GM19328 (cell line): ENCODE measurements around the gene PRPF31.
"Not testable (repeated sequence)": the region's sequence is repeated elsewhere in the genome, so short reads cannot be mapped to it uniquely, and the experiment has no call there.

Source experiments
- ATAC-seq: cut with Tn5 transposase; IDR thresholded peaks from one replicate; pipeline ENCODE4 v1.9.1; 2021; ENCODE audit warnings: mild to moderate bottlenecking, moderate library complexity; ENCODE audit not compliant: unreplicated experiment

PRPF31 gene

DNA sequence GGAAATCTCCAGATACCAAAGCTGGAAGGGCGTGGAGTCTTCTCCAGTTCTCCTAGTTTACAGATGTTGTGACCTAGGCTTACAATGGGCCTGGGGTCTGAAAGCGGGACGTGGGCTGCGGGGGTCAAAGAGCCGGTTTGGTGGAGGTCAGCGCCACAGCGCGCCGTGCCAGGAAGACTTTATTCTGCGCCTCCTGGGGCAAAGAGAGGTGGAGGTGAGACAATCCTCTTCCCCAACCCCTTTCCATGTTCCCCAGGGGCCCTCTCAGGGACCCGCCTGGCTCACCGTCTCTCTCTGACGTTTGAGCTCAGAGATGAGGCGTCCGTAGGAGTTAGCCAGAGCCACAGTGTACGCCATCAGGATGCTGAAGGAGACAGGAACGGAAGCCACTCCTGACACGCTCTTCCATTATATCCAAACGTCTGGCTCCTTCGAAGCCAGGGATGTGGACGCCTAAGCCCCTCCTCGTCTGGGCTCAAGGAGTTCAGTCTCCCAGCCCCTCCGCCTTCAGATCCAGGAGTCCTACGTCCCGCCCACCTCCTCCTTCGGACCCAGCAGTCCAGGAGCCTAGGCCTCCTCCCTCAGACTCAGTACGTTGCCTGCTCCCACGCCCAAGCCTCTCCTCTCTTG, 44.7 kb downstream of the PRPF31 start:
- no peak for ATAC-seq

DNA sequence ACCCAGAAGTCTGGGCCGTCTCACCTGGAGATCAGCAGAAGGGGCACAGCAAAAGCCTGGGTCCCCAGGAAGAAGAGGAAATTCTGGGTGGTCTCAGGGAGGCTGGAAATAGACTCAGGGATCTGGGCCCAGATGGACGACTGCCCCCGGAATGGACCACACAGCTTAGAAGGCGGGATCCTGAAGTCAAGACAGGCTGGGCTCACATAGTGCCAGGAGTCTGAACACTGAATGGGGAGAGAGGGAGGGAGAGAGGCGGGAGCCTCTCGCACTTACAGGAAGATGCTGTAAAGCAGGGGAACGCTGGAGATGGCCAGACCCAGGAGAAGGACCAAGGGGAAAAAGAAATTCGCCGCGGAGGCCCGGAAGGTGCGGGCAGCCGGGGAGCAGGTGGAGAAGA, 45.3 kb downstream of the PRPF31 start:
- ATAC-seq = no peak

DNA sequence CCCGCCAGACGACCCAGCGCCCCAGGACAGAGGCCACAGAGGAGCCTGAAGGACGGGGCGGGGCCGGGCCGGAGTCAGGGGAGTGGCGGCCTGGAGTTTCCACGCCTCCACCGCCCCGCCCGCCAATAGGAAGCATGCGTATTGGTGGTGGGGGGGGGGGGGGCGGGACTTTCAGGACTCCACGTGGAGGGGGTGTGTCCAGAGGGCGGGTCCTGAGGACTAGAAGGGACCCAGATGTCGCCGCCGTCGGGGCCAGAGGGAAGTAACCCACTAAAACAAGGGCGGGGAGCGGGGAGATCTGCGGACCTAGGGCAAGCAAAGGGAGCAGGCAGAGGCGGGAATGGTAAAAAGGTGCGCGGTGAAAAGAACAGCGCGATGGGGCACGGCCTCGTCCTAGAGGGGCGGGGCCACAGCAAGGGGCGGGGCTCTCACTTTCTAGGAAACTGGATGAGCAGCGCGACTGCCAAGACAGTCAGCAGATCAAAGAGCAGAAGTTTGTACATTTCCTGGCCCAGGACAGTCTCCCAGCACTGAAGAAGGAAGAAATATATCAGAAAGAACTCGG, 46.8 kb downstream of the PRPF31 start:
- ATAC-seq = no peak

DNA sequence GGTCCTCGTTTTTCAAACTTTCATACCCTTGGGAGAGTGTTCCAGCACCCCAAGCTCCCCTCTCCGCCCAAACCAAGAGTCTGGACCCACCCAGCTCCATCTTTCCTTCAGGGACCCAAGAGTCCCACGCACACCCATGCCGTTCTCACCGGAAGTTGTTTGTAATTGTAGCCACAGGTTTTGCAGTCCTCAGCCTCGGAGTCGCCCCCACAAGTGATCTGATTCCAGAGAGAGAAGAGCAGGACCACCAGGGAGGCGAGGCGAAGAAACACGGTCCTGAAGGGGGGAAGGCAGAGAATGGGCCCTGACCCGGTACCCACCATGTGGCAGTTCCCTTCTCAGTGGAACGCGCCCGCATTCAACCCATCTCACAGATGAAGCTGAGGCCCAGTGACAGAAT, 47.3 kb downstream of the PRPF31 start:
- ATAC-seq = no peak

DNA sequence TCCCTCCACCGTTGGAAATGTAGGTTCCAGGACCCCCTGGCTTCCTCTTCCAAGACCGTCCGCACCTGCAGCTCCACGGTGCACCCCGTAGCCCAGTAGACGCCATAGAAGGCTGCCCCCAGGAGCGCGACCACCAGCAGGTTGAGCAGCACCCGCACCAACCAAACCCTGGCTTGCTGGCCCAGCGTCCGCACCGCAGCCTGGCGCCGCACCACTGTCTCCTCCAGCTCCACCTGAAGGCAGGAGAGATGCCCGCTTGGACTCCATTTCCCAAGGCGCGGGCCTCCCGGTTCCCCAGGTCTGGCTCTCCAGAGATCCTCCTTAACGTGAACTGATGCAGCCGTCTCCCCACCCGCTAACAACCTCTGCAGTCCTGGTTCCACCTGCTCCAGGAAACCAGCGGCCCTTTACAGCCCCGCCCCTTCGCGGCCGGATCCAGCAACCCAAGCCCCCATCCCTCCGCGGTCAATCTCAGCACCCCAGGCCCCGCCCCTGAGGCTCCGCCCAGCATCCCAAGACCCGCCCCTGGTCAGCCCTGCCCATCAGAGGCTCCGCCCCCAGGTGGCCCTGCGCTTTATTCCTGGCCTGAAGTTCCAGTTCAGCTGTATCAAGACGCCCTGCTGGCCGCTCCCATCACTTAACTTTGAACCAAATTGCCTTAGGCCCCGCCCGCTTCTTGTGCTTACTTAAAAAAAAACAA, 49.0 kb downstream of the PRPF31 start:
- ATAC-seq = no peak

DNA sequence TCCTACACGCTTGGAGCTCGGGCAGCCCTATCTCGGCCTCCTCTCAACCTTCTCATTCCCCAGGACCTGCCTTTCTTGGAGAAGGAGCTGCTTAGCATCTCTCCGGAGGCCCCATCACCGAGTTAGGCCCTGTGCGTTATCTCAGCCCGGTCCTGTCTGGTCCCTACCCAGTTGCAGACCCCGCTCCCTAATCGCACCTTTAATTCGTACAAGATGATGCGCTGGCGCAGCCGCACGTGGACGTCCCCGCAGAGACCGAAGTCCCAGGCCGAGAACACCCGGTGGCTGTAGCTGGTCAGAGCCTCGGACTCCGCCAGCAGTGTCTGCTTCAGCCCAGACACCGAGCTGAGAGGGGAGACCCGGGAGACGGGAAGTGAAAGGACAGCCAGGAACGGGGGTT, 49.7 kb downstream of the PRPF31 start:
- ATAC-seq = no peak

DNA sequence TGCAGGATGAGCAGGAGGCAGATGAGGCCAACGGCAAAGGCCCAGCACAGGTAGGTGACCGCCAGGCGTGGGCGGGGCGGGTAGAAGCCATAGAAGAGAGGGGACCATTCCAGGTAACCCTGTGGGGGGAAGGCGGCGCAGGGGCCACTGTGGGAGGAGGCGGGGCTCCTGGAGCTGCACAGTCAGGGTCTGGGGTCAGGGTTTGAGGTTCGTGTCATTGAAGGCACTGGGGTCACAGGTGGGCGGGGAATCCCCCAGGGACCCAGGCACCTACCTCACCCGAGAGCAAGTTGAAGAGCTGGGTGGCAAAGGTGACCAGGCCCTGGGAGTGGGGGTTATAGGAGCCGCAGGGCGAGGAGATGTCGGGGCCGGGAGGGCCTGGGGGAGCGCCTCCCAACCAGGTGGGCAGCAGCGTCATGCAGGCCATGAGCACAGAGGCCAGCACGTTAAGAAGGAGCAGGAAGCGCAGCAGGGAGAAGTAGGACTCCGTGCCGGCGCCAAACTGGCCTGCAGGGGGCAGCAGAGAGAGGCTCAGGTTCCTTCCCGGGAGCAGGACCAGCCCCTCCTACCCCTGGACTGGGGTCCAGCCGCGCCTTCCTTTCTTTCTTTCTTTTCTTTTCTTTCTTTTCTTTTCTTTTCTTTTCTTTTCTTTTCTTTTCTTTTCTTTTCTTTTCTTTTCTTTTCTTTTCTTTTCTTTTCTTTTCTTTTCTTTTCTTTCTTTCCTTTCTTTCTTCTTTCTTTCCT, 52.8 kb downstream of the PRPF31 start:
- ATAC-seq = no peak

DNA sequence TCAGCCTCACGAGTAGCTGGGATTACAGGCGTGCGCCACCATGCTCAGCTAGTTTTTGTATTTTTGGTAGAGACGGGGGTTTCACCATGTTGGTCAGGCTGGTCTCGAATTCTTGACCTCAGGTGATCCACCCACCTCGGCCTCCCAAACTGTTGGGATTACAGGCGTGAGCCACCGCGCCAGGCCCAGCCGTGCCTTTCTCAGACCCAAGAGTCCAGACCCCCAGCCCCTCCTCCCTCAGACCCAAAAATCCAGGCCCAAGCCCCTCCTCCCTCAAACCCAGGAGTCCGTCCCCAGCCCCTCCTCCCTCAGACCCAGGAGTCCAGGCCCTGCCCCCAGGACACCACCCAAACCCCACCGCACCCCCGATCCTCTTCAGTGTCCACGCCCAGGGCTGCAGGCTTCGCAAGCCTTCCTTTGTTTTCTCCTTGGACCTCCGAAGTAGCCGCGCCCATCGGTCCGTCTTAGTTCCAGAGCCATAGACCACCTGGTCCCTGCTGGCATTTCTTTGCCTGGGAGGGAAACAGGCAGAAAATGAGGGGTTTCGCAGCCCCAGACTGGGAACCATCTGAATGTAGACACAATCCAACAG, 53.7 kb downstream of the PRPF31 start:
- no peak for ATAC-seq

DNA sequence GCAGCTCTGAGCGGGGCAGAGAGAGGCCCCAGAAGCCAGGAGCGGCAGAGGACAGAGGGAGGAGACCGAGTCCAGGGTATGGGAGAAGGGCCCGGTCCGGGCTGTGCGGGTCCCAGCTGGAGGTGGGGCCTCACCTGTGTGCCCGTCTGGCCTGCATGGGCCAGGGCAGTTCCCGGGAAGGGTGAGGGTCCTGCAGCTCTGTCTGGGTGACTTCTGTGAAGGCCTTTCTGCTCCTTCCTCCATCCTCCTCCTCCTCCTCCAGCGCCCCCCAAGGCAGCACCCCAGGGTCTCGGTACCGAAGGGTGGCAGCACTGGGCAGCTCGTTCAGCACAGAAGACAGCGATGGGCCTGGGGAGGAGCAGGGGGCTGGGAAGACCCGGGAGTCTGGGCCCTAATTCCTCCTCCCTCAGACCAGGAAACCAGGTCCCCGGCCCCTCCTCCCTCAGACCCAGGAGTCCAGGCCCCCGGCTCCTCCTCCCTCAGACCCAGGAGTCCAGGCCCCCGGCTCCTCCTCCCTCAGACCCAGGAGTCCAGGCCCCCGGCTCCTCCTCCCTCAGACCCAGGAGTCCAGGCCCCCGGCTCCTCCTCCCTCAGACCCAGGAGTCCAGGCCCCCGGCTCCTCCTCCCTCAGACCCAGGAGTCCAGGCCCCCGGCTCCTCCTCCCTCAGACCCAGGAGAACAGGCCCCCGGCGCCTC, 56.3 kb downstream of the PRPF31 start:
- not testable (repeated sequence) for ATAC-seq

DNA sequence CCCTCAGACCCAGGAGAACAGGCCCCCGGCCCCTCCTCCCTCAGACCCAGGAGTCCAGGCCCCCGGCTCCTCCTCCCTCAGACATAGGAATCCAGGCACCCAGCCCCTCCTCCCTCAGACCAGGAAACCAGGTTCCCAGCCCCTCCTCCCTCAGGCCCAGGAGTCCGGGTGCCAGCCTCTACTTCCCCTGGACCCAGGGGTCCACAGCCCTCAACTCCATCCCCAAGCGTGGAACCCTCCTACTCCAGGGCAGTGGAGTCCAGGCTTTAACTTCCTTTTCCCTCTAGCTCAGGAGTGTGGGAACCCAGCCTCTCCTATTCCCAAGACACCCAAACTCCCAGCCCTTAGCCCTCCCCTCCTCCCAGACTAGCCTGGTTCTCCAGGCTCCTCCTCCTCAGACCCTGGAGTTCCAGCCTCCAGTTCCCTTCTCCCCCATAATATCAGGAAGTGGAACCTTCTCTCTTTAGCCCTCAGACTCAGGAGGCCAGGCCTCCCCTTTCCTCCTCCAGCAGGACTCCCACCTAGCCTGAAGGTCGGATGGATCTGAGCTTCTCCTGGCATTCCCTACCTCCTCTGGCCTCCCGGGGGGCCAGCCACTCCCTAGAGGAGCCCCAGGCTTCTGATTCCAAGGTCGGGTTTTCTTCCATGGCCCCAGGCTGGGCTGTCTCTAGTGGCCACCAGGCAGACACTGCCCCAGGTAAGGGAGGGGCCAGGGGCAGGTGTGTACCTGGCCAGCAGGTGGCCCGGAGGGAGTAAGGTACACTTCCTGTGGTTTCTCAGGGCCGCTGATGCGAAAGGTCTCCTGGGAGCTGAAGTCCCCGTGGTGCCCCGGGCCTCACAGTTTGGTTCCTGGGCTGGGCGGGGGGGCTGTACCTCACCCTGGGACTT, 57.2 kb downstream of the PRPF31 start, which contains the start of gene TMC4:
Gene TMC4 (minus strand): TSS at position 690 of the 888 bp plus-strand sequence. CDS start 43 bp downstream, at position 647.
- ATAC-seq = no peak

DNA sequence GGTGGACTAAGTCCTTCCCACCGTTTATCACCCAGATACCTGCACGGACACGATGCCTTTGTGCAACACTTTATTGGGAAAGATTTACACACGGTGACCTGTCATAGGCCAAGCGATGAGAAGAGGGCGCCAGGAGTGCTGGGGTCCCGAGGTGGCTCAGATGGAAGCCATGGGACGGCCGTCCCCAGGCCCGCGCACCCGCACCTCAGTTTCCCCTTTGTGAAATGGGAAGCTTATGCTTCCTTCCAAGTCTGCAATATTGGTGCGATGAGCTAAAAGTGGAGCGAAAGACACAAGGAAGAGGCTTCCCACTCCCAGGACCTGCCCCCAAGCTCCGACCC, 57.8 kb downstream of the PRPF31 start:
- no peak for ATAC-seq

DNA sequence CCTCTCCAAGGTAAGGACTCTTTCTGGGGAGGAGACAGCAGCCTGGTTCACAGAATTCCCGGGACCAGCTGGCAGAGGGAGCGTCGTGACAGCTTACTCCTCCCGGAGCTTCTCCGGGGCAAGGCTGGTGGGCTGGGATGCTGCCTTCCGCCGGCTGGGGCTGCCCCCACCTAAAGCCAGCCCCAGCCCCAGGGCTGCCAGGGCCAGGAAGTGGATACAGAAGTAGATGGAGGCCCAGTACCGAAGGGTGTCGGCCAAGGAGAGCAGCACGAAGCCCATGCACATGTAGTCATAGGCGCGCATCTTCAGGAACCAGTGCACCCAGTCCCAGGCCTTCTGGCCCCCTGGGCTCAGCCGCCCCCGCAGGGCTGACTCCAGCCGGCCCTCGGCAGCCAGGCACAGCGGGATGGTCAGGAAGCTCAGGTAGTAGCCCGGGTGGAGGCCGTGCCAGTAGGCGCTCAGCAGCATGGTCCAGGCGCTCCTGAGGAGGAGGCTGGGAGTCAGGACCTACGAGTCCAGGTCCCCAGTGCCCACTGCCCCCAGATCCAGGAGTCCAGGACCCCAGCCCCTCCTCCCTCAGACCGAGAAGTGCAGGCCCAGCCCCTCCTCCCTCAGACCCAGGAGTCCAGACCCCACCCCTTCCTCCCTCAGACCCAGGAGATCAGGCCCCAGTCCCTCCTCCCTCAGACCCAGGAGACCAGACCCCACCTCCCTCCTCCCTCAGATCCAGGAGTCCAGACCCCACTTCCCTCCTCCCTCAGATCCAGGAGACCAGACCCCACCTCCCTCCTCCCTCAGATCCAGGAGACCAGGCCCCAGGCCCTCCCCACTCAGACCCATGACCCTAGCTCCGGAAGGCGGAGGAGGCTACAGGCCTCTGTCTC, 58.6 kb downstream of the PRPF31 start:
- no peak for ATAC-seq

DNA sequence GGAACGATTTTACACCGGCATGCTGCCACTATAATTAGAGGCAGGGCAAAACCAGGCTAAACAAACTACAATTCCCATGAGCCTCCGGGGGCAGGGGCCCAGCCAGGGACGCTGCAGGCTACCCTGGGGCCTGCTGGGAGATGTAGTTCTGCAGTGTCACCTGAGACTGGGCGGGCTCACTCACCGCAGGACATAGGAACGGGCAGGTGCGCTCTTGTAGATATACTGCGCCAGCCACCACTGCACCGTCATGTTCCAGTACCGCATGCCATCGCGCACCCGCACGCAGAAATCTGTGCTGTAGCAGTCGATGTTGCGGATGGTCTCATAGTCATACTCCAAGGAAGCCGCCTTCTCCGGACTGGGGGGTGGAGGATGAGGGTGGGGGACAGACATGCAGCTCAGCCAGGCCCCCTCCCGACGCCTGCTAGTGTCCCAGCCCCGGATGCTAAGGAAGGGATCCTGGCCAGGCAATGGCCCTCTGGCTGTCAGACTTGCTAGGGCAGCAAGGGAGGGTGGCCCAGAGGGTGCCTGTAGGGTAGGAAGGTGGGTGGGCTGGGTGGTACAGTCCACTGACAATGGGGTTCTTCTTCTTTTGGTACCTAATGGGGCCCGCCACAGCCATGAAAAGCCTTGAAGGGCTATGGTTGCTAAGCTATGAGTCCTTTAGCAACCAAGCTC, 63.2 kb downstream of the PRPF31 start:
- ATAC-seq = no peak

DNA sequence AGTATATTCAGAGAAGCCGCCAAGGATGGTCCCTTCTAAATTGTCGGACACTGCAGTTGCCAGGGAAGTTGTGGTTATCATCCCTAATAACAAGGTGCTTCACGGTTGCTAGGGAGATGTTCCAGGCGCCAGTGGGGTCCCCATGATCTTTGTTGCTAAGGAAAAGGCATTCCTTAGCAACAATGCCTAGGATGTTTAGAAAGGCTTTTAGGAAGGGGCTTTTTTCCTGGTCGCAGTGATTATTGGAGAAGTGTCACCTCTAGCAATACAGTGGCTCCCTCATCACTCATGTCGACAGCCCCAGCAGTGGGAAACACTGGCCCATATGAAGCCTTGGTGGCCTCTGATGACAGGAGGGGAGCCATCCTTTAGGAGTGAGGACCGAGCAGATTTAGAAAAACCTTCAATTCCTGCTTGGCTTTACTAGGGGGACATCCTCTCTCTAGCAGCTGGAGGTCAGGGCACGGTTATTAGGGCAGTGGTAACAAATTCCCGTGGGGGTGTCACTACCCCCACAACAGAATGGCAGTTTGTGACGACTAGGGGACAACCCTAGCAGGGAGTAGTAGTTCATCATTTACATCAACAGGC, 63.8 kb downstream of the PRPF31 start:
- ATAC-seq = no peak

DNA sequence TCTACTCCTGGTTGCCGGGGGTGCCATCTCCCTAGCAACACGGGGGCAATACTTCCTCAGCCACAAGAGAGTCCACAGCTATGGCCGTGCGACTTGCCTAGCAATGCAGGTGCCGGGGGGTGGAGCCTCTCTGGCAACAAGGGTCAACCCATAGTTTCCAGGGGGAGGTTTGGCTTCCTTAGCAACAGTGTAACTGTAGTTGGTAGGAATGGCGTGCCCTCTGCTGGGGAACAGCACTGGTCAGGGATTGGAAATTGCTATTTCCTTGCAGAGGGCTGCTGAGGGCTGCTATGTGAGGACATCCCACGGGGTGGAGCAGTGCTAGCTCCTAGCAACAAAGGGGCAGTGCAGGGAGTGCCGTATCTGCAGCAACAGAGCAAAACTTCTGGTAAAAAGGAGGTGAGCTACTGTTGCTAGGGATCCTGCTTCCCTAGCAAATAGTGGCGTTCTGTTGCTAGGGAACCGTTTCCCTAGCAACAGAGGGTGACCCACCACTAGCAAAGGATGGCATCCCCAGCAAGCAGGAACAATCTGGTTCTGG, 64.4 kb downstream of the PRPF31 start:
- ATAC-seq = no peak

DNA sequence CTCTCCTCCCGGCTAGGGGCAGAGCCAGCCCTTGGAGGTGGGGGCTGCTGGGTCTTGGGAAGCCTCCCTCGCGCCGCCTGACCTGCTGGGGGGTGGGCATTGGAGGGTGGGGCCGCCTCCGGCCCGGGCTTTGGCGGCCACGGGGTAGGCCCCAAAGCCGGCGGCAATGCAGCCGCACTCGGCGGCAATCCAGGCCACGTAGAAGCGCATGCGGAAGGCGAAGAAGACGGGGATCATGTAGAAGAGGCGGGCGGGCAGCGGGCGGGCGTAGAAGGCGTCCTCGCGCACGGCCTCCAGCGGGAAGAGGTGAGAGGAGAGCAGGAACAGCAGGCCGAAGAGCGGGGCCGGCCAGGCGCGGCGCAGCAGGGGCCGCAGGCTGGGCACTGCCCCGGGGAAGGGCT, 65.1 kb downstream of the PRPF31 start:
- no peak for ATAC-seq
